HG03066 (cell line): ENCODE results near the gene CSNK2B.
A peak's percentile ranks its signal among the peaks of the same experiment; 100 is the strongest.
"Not testable (repeated sequence)": the region's sequence is repeated elsewhere in the genome, so short reads cannot be mapped to it uniquely, and the experiment has no call there.

Experiments
- ATAC-seq: cut with Tn5 transposase; IDR thresholded peaks from one replicate; pipeline ENCODE4 v1.9.1; 2021; ENCODE audit warnings: low read depth; ENCODE audit not compliant: unreplicated experiment

Gene CSNK2B

GRCh38 chr6:31687860-31688693, 22.2 kb downstream of the CSNK2B start:
- no peak for ATAC-seq

- ATAC-seq: no peak
These were observed 23.6 kb downstream of the CSNK2B start for GRCh38 chr6:31689249-31690110.

- ATAC-seq: no peak
These were observed 24.6 kb downstream of the CSNK2B start for GRCh38 chr6:31690231-31691077.

- ATAC-seq: no peak
These were observed 25.2 kb downstream of the CSNK2B start for GRCh38 chr6:31691078-31691463.

GRCh38 chr6:31691564-31692108, 25.8 kb downstream of the CSNK2B start:
- no peak for ATAC-seq

GRCh38 chr6:31692353-31692752, 26.5 kb downstream of the CSNK2B start:
- no peak for ATAC-seq

GRCh38 chr6:31692886-31693285, 27.0 kb downstream of the CSNK2B start:
- ATAC-seq: no peak

- no peak for ATAC-seq
These were observed 27.7 kb downstream of the CSNK2B start for GRCh38 chr6:31693535-31693934.

- ATAC-seq: no peak
These were observed 31.7 kb downstream of the CSNK2B start for GRCh38 chr6:31697555-31697954.

GRCh38 chr6:31700740-31701401, 35.0 kb downstream of the CSNK2B start:
- no peak for ATAC-seq

GRCh38 chr6:31701666-31702404, 36.0 kb downstream of the CSNK2B start:
- ATAC-seq: no peak

GRCh38 chr6:31702405-31702818, 36.5 kb downstream of the CSNK2B start:
- no peak for ATAC-seq

- peak; percentile 84 for ATAC-seq
These were observed 37.2 kb downstream of the CSNK2B start, which contains the start of gene ABHD16A for GRCh38 chr6:31702819-31703716. Gene ABHD16A (minus strand): TSS chr6:31703324. CDS start chr6:31703281, 43 bp downstream.

GRCh38 chr6:31705931-31706330, 40.1 kb downstream of the CSNK2B start:
- no peak for ATAC-seq

GRCh38 chr6:31706599-31706998, 40.7 kb downstream of the CSNK2B start, which contains the start of gene LY6G6F:
Gene LY6G6F (plus strand): TSS chr6:31706866. CDS start chr6:31706907, 41 bp downstream.
- ATAC-seq: no peak

GRCh38 chr6:31707701-31708100, 41.8 kb downstream of the CSNK2B start:
- ATAC-seq: no peak

GRCh38 chr6:31708224-31708623, 42.3 kb downstream of the CSNK2B start:
- ATAC-seq: no peak

GRCh38 chr6:31709157-31709556, 43.3 kb downstream of the CSNK2B start:
- ATAC-seq: not testable (repeated sequence)
